Activated CD8-positive, alpha-beta T cell treated with anti-CD3 and anti-CD28 coated beads for 36 hours (primary cell): ENCODE measurements around the gene PCDHGA11. TPM values are rescaled to one million over a fixed set of nuclear protein-coding genes. Genes with fewer than 3 reads are reported as not detected.
A peak's percentile ranks its signal among the peaks of the same experiment; 100 is the strongest.
"Not testable (repeated sequence)": the region's sequence is repeated elsewhere in the genome, so short reads cannot be mapped to it uniquely, and the experiment has no call there.

Source experiments
- ATAC-seq: fragments of 200-7000 bp; cut with Tn5 transposase; one replicate; pipeline ENCODE4 v1.10.0; 2021; ENCODE audit warnings: mild to moderate bottlenecking, moderate library complexity
- CTCF ChIA-PET: fragments of 350-600 bp; sonication (Branson Sonifier 250); formaldehyde crosslinking; loops from one replicate; lab custom pipeline; 2021; ENCODE audit warnings: antibody characterized with exemption; lab: Charles Lee
- POLR2A ChIA-PET: fragments of 350-600 bp; sonication (Branson Sonifier 250); formaldehyde crosslinking; loops from one replicate; lab custom pipeline; 2021; ENCODE audit warnings: antibody characterized with exemption; lab: Charles Lee
- DNase-seq: peaks from one replicate; pipeline ENCODE4 v3.0.0-alpha.2; 2020
- H3K27ac Mint-ChIP-seq: one replicate; pipeline ENCODE4 v1.8.0; 2021; ENCODE audit warnings: mild to moderate bottlenecking, mixed read lengths
- H3K27me3 Mint-ChIP-seq: one replicate; pipeline ENCODE4 v1.8.0; 2021; ENCODE audit warnings: mixed read lengths
- H3K36me3 Mint-ChIP-seq: one replicate; pipeline ENCODE4 v1.8.0; 2021; ENCODE audit warnings: low read depth, mixed read lengths
- H3K4me1 Mint-ChIP-seq: one replicate; pipeline ENCODE4 v1.8.0; 2021; ENCODE audit warnings: low read depth, mixed read lengths
- H3K4me3 Mint-ChIP-seq: one replicate; pipeline ENCODE4 v1.8.0; 2021; ENCODE audit warnings: mild to moderate bottlenecking, moderate library complexity, mixed read lengths
- H3K9me3 Mint-ChIP-seq: one replicate; pipeline ENCODE4 v1.8.0; 2021; ENCODE audit warnings: mixed read lengths
- CTCF ChIP-seq: fragments of 200-600 bp; IDR thresholded peaks from one replicate; pipeline ENCODE4 v1.8.0; 2022; ENCODE audit warnings: antibody characterized with exemption, mild to moderate bottlenecking
- intact Hi-C: fragments of 100-400 bp; cut with micrococcal nuclease; formaldehyde crosslinking; loops from one replicate; pipeline ENCODE4 v1.10.0; 2022
- total RNA-seq, 2 experiments: library from RNA; stranded (reverse); gene quantifications; one replicate each; pipeline ENCODE4 v1.2.3, GENCODE V29; 2021

The PCDHGA11 gene
- total RNA-seq, 2 experiments from 2014 or later, result not detected

DNA sequence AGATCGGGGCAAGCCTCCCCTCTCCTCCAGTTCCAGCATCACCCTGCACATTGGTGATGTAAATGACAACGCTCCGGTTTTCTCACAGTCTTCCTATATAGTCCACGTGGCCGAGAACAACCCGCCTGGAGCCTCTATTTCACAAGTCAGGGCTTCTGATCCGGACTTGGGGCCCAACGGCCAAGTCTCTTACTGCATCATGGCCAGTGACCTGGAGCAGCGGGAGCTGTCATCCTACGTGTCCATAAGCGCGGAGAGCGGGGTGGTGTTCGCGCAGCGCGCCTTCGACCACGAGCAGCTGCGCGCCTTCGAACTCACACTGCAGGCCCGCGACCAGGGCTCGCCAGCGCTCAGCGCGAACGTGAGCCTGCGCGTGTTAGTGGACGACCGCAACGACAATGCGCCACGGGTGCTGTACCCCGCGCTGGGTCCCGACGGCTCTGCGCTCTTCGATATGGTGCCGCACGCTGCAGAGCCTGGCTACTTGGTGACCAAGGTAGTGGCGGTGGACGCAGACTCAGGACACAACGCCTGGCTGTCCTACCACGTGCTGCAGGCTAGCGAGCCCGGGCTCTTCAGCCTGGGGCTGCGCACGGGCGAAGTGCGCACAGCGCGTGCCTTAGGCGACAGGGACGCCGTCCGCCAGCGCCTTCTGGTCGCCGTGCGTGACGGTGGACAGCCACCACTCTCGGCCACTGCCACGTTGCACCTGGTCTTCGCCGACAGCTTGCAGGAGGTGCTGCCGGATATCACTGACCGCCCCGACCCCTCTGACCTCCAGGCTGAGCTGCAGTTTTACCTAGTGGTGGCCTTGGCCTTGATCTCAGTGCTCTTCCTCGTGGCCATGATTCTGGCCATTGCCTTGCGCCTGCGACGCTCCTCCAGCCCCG lies 31.5 kb upstream of the PCDHGA11 start:
- ATAC-seq, result no peak
- H3K9me3 Mint-ChIP-seq, result peaks cover 41% of the 10 kb centered on the region
- H3K4me1 Mint-ChIP-seq, result peaks cover 2% of the 10 kb centered on the region
- no peak overlapping the region for H3K27ac Mint-ChIP-seq
- DNase-seq, result no peak
- intact Hi-C loops, result no loop called here
- ChIA-PET POLR2A (no interaction called here), CTCF (interaction anchor here (0.7 to 1.5 kb wide), 9 partner anchors 15 to 202 kb away, joined by 3 to 5 read pairs (median 3); partner anchors contain the start of genes PCDHGA11, PCDHGA3, PCDHGB3 and PCDHGB6)
- H3K4me3 Mint-ChIP-seq, result no peak overlapping the region
- H3K36me3 Mint-ChIP-seq, result peaks cover 20% of the 10 kb centered on the region
- H3K27me3 Mint-ChIP-seq, result peaks cover 67% of the 10 kb centered on the region
- no peak for TF ChIP-seq CTCF

DNA sequence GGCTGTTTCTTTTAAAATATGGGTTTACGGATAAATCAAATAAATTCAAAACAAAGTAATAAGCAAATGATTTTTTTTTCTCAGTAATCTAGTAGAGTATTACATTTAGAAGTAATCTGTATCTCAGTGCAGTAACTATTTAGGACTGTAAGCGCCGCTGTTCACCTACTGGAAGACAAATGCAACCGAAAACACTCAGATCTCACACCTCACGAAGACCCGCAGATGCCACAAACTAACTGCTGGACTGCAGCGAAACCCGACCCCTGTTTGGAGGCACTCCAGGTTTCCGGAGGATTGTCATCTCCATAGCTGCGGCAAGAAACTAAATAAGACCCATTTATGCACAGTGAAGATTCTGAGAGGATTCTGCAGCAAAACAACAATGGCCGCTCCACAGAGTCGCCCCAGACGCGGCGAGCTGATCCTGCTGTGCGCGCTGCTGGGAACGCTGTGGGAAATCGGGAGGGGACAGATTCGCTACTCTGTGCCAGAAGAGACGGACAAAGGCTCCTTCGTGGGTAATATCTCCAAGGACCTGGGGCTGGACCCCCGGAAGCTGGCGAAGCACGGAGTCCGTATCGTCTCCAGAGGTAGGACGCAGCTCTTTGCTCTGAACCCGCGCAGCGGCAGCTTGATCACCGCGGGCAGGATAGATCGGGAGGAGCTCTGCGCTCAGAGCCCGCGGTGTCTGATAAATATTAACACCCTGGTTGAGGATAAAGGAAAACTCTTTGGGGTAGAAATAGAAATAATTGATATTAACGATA lies 28.2 kb upstream of the PCDHGA11 start, which contains the start of gene PCDHGA8:
Gene PCDHGA8, plus strand, starts transcription at position 205 of the 770 bp plus-strand sequence. Its CDS starts 181 bp downstream, at position 386.
- Mint-ChIP-seq H3K36me3 (peaks cover 19% of the 10 kb centered on the region), H3K27me3 (peaks cover 57% of the 10 kb centered on the region), H3K27ac (no peak within 1 kb of the TSS), H3K4me1 (peaks cover 2% of the 10 kb centered on the region), H3K9me3 (peaks cover 31% of the 10 kb centered on the region), H3K4me3 (no peak within 1 kb of the TSS)
- TF ChIP-seq CTCF, result peak; percentile 33
- ATAC-seq, result no peak
- POLR2A ChIA-PET, result no interaction called here
- DNase-seq, result no peak
- CTCF ChIA-PET, result interaction anchor here (1.0 to 2.2 kb wide), 9 partner anchors 15 to 206 kb away, joined by 3 to 9 read pairs (median 3); partner anchors contain the start of genes PCDHB9, PCDHGA1, PCDHGA10 and PCDHGA11
- intact Hi-C loops, result no loop called here

DNA sequence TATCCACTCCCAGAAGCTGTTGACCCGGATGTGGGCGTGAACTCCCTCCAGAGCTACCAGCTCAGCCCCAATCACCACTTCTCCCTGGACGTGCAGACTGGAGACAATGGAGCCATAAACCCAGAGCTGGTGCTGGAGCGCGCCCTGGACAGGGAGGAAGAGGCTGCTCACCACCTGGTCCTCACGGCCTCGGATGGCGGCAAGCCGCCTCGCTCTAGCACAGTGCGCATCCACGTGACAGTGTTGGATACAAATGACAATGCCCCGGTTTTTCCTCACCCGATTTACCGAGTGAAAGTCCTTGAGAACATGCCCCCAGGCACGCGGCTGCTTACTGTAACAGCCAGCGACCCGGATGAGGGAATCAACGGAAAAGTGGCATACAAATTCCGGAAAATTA lies 27.6 kb upstream of the PCDHGA11 start:
- DNase-seq (no peak), ATAC-seq (no peak)
- POLR2A ChIA-PET, result no interaction called here
- Mint-ChIP-seq H3K9me3 (peaks cover 29% of the 10 kb centered on the region), H3K36me3 (peaks cover 19% of the 10 kb centered on the region), H3K27me3 (peaks cover 57% of the 10 kb centered on the region), H3K4me3 (no peak overlapping the region), H3K27ac (no peak overlapping the region), H3K4me1 (peaks cover 2% of the 10 kb centered on the region)
- intact Hi-C loops, result no loop called here
- CTCF ChIA-PET, result interaction anchor here (0.6 to 2.2 kb wide), 6 partner anchors 14 to 92 kb away, joined by 3 to 9 read pairs (median 3); partner anchors contain the start of genes PCDHGA1, PCDHGA10, PCDHGA12 and PCDHGB6
- no peak for TF ChIP-seq CTCF

DNA sequence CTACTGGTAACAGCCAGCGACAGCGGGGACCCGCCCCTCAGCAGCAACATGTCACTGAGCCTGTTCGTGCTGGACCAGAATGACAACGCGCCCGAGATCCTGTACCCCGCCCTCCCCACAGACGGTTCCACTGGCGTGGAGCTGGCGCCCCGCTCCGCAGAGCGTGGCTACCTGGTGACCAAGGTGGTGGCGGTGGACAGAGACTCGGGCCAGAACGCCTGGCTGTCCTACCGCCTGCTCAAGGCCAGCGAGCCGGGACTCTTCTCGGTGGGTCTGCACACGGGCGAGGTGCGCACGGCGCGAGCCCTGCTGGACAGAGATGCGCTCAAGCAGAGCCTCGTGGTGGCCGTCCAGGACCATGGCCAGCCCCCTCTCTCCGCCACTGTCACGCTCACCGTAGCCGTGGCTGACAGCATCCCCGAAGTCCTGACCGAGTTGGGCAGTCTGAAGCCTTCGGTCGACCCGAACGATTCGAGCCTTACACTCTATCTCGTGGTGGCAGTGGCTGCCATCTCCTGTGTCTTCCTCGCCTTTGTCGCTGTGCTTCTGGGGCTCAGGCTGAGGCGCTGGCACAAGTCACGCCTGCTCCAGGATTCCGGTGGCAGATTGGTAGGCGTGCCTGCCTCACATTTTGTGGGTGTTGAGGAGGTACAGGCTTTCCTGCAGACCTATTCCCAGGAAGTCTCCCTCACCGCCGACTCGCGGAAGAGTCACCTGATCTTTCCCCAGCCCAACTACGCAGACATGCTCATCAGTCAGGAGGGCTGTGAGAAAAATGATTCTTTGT lies 26.3 kb upstream of the PCDHGA11 start:
- Mint-ChIP-seq H3K27me3 (peaks cover 55% of the 10 kb centered on the region), H3K9me3 (peaks cover 29% of the 10 kb centered on the region), H3K36me3 (peaks cover 23% of the 10 kb centered on the region)
- DNase-seq, H3K4me1 Mint-ChIP-seq, H3K4me3 Mint-ChIP-seq, H3K27ac Mint-ChIP-seq, intact Hi-C loops, ATAC-seq, POLR2A ChIA-PET: not testable (repeated sequence)
- CTCF ChIA-PET, result interaction anchor here (3.6 kb wide), 1 partner anchor 19 kb away, joined by 19 read pairs; the partner anchor contains the start of gene PCDHGA10
